ENCODE results near the gene TMEM132D. TPM values are rescaled to one million over a fixed set of nuclear protein-coding genes. Genes with fewer than 3 reads are reported as not detected.

Gene TMEM132D
- total and polyA plus RNA-seq, 2 of the 4 experiments (the other 2 are of a cell fraction): not detected

DNA sequence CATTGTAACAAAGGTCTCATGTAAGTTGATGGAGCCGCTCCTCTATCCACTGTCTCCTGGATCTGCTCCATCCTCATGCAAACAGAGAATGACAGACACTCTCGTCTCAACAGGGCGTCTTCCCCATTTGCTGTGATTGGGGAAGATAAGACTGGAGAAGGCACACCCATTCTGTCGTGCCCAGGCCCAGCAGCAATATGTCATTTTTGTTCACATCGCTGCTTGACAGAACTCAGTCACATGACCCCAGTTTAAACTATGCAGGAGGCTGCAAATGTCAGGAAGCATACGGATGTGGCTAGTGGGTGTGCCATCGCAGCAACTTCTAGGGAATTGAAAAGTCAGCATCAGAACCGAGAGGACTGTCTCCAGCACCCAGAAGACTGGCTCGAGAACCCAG lies 290.5 kb downstream of the TMEM132D start:
- Histone ChIP-seq H3K4me1 (ENCODE audit: control insufficient read depth, insufficient read depth, low read length) (no peaks in the 10 kb centered on the region), H3K14ac (replicated peaks; ENCODE audit: low read depth, low read length) (no peak overlapping the region), H3K9ac (ENCODE audit: low read depth, low read length) (no peak overlapping the region), H3K27ac (ENCODE audit: insufficient read depth, low read length) (no peak overlapping the region), H4K8ac (ENCODE audit: low read depth in 2 of 2, low read length in 2 of 2) (no peak overlapping the region), H3K4me3 (ENCODE audit: insufficient read depth, low read depth, low read length) (no peak overlapping the region), H2AFZ (replicated peaks; ENCODE audit: low read length, poor library complexity) (no peak overlapping the region), H2BK20ac (ENCODE audit: low read depth, low read length) (no peak overlapping the region), H2BK120ac (ENCODE audit: low read depth, low read length) (no peak overlapping the region), H2AK9ac (replicated peaks; ENCODE audit: low read depth, low read length, poor library complexity) (no peak overlapping the region), H3K4ac (ENCODE audit: low read depth, low read length) (no peak overlapping the region), H3K27me3 (ENCODE audit: control insufficient read depth, insufficient read depth, low read length) (no peaks in the 10 kb centered on the region), H4K20me1 (ENCODE audit: insufficient read depth, low read length) (no peaks in the 10 kb centered on the region), H3K9me3 (ENCODE audit: control insufficient read depth, insufficient read depth, low read length) (peaks cover 30% of the 10 kb centered on the region), H3K79me1 (ENCODE audit: low read depth in 1 of 2, low read length in 2 of 2) (no peaks in the 10 kb centered on the region), H3K56ac (ENCODE audit: extremely low read depth, insufficient read depth, low read length) (no peak overlapping the region), H3K36me3 (ENCODE audit: control insufficient read depth, insufficient read depth, low read length) (no peaks in the 10 kb centered on the region), H3K18ac (ENCODE audit: low read depth, low read length) (no peak overlapping the region), H3K4me2 (ENCODE audit: low read depth, low read length) (no peak overlapping the region), H4K5ac (ENCODE audit: low read depth, low read length) (no peak overlapping the region), H2BK15ac (ENCODE audit: low read depth, low read length) (no peak overlapping the region), H2AK5ac (ENCODE audit: low read depth, low read length) (no peak overlapping the region), H3K9me1 (ENCODE audit: insufficient read depth, low read length) (no peaks in the 10 kb centered on the region), H2BK5ac (ENCODE audit: low read depth, low read length, poor library complexity, severe bottlenecking) (no peak overlapping the region), H3K23ac (ENCODE audit: low read depth, low read length) (no peak overlapping the region), H4K91ac (ENCODE audit: insufficient read depth, low read depth, low read length) (no peak overlapping the region)
- WGBS, 2 experiments (ENCODE audit: extremely low coverage in 2 of 2, insufficient read length in 1 of 2): 21% methylated on average over 5 of the region's 9 CpGs; no CpG with 5 or more reads in 1 of the 2 experiments
- CTCF ChIA-PET: no interaction called here
- POLR2A ChIA-PET (ENCODE audit: unreplicated experiment): no interaction called here
- BruUV-seq (replicated peaks): no TSS peak
- TF ChIP-seq, protein P1, sequence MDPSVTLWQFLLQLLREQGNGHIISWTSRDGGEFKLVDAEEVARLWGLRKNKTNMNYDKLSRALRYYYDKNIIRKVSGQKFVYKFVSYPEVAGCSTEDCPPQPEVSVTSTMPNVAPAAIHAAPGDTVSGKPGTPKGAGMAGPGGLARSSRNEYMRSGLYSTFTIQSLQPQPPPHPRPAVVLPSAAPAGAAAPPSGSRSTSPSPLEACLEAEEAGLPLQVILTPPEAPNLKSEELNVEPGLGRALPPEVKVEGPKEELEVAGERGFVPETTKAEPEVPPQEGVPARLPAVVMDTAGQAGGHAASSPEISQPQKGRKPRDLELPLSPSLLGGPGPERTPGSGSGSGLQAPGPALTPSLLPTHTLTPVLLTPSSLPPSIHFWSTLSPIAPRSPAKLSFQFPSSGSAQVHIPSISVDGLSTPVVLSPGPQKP (IDR thresholded peaks at IDR 0.05; ENCODE audit: borderline replicate concordance, low read depth, low read length): no peak
- TF ChIP-seq NFE2L2 (IDR thresholded peaks at IDR 0.05; ENCODE audit: low read depth, low read length) (no peak), BHLHE40 (IDR thresholded peaks at IDR 0.05; ENCODE audit: low read depth, low read length) (no peak), MAZ (IDR thresholded peaks at IDR 0.05; ENCODE audit: borderline replicate concordance, low read depth, low read length) (no peak), RFX5 (IDR thresholded peaks at IDR 0.05; ENCODE audit: low read depth, low read length) (no peak), RCOR1 (IDR thresholded peaks at IDR 0.05; ENCODE audit: insufficient replicate concordance, low read length) (no peak), CHD1 (IDR thresholded peaks at IDR 0.05; ENCODE audit: low read depth, low read length) (no peak)
- ATAC-seq (ENCODE audit: low read depth): no peak
- in situ Hi-C loops (cut with MboI; ENCODE audit: low sequenced_read_pairs) (no loop called here), intact Hi-C loops (cut with micrococcal nuclease) (no loop called here), dilution Hi-C loops (cut with HindIII; ENCODE audit: low sequenced_read_pairs, unreplicated experiment) (no loop called here)
- no peak for DNase-seq
